CD4-positive, alpha-beta T cell (primary cell): ENCODE measurements around the gene UCK1. TPM values are rescaled to one million over a fixed set of nuclear protein-coding genes. Genes with fewer than 3 reads are reported as not detected.

Source experiments
- ATAC-seq: fragments of 200-7000 bp; cut with Tn5 transposase; one replicate; pipeline ENCODE4 v1.10.0; 2022; ENCODE audit warnings: mild to moderate bottlenecking; ENCODE audit not compliant: poor library complexity
- CTCF ChIA-PET: fragments of 350-600 bp; sonication (Branson Sonifier 250); formaldehyde crosslinking; loops from one replicate; lab custom pipeline; 2021; ENCODE audit warnings: antibody characterized with exemption, inconsistent platforms; lab: Charles Lee
- POLR2A ChIA-PET: fragments of 350-600 bp; sonication (Branson Sonifier 250); formaldehyde crosslinking; loops from one replicate; lab custom pipeline; 2021; ENCODE audit warnings: antibody characterized with exemption, inconsistent platforms; lab: Charles Lee
- DNase-seq, 14 experiments: peaks; one replicate each; pipeline ENCODE4 v3.0.0-alpha.2; 2013 to 2020; ENCODE audit warnings: mixed read lengths in 2 of 14
- H3K27ac ChIP-seq, 2 donors: one replicate each; pipeline versions ENCODE4 v1.5.1 to v1.7.0; 2013; ENCODE audit warnings: low read length in 2 of 2, low read depth in 1 of 2, mild to moderate bottlenecking in 1 of 2
- H3K27me3 ChIP-seq, 2 experiments: 1 replicate in 1 of 2; 2 replicates in 1 of 2; pipeline versions ENCODE4 v1.6.1 to v1.7.0; 2013; ENCODE audit warnings: low read length in 2 of 2, control low read depth in 1 of 2, mild to moderate bottlenecking in 1 of 2, moderate library complexity in 1 of 2; ENCODE audit not compliant: insufficient read depth in 2 of 2, control insufficient read depth in 1 of 2
- H3K36me3 ChIP-seq: one replicate; pipeline ENCODE4 v1.6.1; 2013; ENCODE audit warnings: low read length, control low read depth; ENCODE audit not compliant: insufficient read depth
- H3K4me1 ChIP-seq: one replicate; pipeline ENCODE4 v1.6.1; 2013; ENCODE audit warnings: low read length, control low read depth; ENCODE audit not compliant: insufficient read depth
- H3K4me3 ChIP-seq: one replicate; pipeline ENCODE4 v1.5.1; 2013; ENCODE audit warnings: mild to moderate bottlenecking, low read length, moderate library complexity
- H3K9me3 ChIP-seq, 2 experiments: 1 replicate in 1 of 2; 2 replicates in 1 of 2; pipeline versions ENCODE4 v1.6.1 to v1.7.0; 2013; ENCODE audit warnings: low read length in 2 of 2, mild to moderate bottlenecking in 2 of 2, control low read depth in 1 of 2, moderate library complexity in 1 of 2; ENCODE audit not compliant: control insufficient read depth in 1 of 2, insufficient read depth in 1 of 2
- H3K27ac Mint-ChIP-seq: one replicate; pipeline ENCODE4 v1.8.0; 2020; ENCODE audit warnings: mixed read lengths
- H3K27me3 Mint-ChIP-seq: one replicate; pipeline ENCODE4 v1.8.0; 2021; ENCODE audit warnings: mixed read lengths
- H3K36me3 Mint-ChIP-seq: one replicate; pipeline ENCODE4 v1.8.0; 2021; ENCODE audit warnings: low read depth, mixed read lengths
- H3K4me1 Mint-ChIP-seq: one replicate; pipeline ENCODE4 v1.8.0; 2021; ENCODE audit warnings: low read depth, mixed read lengths
- H3K4me3 Mint-ChIP-seq: one replicate; pipeline ENCODE4 v1.8.0; 2020; ENCODE audit warnings: mild to moderate bottlenecking, mixed read lengths
- H3K9me3 Mint-ChIP-seq: one replicate; pipeline ENCODE4 v1.8.0; 2020; ENCODE audit warnings: mixed read lengths
- intact Hi-C, 2 experiments: fragments of 100-400 bp; cut with DNase I in 1 of 2; cut with micrococcal nuclease in 1 of 2; formaldehyde crosslinking; loops; one replicate each; pipeline versions ENCODE4 v1.15.1 to v1.9.0; 2023 to 2025; cut with DNase I, micrococcal nuclease
- total RNA-seq, 174 experiments: library from RNA in 2 of 174; stranded (reverse) in 2 of 174; gene quantifications; one replicate each; pipeline ENCODE4 v1.2.3 and lab custom pipeline; 2021 to 2026
- TF ChIP-seq, protein P1 (sequence below): fragments of 200-600 bp; IDR thresholded peaks from one replicate; pipeline ENCODE4 v1.8.0; 2022; ENCODE audit warnings: antibody characterized with exemption, mild to moderate bottlenecking

The UCK1 gene
- total RNA-seq, 2 experiments from 2014 or later: 22.1 to 22.5 TPM

GRCh38 chr9:131480258-131480657, 50.8 kb downstream of the UCK1 start:
- Histone ChIP-seq H3K27ac (no peak overlapping the region), H3K27me3 (no peaks in the 10 kb centered on the region), H3K9me3 (no peaks in the 10 kb centered on the region), H3K4me3 (no peak overlapping the region), H3K4me1 (no peaks in the 10 kb centered on the region), H3K36me3 (peaks cover 96% of the 10 kb centered on the region)
- DNase-seq (no peak), ATAC-seq (no peak)
- no peak overlapping the region for H3K27ac Mint-ChIP-seq
- intact Hi-C loops: no loop called here
- ChIA-PET POLR2A (interaction anchor here (2.5 kb wide), 1 partner anchor 20 kb away, joined by 7 read pairs; no protein-coding TSS in a partner anchor), CTCF (interaction anchor here (0.6 to 0.8 kb wide), 2 partner anchors 131 to 391 kb away, joined by 3 read pairs; no protein-coding TSS in a partner anchor)
- no peaks in the 10 kb centered on the region for H3K9me3 Mint-ChIP-seq
- peaks cover 91% of the 10 kb centered on the region for H3K36me3 Mint-ChIP-seq
- no peak overlapping the region for H3K4me3 Mint-ChIP-seq
- peaks cover 6% of the 10 kb centered on the region for H3K4me1 Mint-ChIP-seq
- TF ChIP-seq, protein P1, sequence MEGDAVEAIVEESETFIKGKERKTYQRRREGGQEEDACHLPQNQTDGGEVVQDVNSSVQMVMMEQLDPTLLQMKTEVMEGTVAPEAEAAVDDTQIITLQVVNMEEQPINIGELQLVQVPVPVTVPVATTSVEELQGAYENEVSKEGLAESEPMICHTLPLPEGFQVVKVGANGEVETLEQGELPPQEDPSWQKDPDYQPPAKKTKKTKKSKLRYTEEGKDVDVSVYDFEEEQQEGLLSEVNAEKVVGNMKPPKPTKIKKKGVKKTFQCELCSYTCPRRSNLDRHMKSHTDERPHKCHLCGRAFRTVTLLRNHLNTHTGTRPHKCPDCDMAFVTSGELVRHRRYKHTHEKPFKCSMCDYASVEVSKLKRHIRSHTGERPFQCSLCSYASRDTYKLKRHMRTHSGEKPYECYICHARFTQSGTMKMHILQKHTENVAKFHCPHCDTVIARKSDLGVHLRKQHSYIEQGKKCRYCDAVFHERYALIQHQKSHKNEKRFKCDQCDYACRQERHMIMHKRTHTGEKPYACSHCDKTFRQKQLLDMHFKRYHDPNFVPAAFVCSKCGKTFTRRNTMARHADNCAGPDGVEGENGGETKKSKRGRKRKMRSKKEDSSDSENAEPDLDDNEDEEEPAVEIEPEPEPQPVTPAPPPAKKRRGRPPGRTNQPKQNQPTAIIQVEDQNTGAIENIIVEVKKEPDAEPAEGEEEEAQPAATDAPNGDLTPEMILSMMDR: no peak
- H3K27me3 Mint-ChIP-seq: no peaks in the 10 kb centered on the region

DNA sequence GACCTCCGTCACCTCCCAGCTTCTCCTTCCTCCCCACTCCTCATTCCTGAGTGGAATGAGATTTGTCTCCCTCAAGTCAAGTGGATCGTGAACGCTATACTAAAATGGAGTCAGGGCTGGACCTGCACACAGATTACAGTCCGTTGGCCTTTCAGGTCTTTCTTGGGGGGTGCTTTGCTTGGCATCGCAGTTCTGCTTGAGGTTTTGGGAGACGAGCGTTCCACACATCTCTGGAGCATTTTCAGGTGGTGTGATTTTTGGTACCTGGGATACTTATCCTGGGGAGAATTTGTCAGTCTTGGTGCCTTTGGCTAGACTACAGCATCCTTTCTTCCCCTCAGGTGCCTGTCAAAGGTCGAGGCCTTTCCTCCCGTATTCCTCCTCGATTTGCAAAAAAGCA, 52.2 kb downstream of the UCK1 start:
- ATAC-seq (no peak), DNase-seq (no peak)
- CTCF ChIA-PET: no interaction called here
- H3K36me3 Mint-ChIP-seq: peaks cover 90% of the 10 kb centered on the region
- H3K27ac Mint-ChIP-seq: no peak overlapping the region
- no peaks in the 10 kb centered on the region for H3K27me3 Mint-ChIP-seq
- no peak overlapping the region for H3K4me3 Mint-ChIP-seq
- Histone ChIP-seq H3K27me3 (no peaks in the 10 kb centered on the region), H3K9me3 (no peaks in the 10 kb centered on the region), H3K4me3 (no peak overlapping the region), H3K4me1 (no peaks in the 10 kb centered on the region), H3K27ac (no peak overlapping the region), H3K36me3 (peaks cover 96% of the 10 kb centered on the region)
- POLR2A ChIA-PET: interaction anchor here (1.2 kb wide), 1 partner anchor 106 kb away, joined by 3 read pairs; no protein-coding TSS in a partner anchor
- H3K9me3 Mint-ChIP-seq: no peaks in the 10 kb centered on the region
- TF ChIP-seq, protein P1: no peak
- intact Hi-C loops: loop anchor here (1.0 to 5.0 kb wide), 3 partner anchors 20 to 129 kb away; no protein-coding TSS in a partner anchor
- H3K4me1 Mint-ChIP-seq: peaks cover 6% of the 10 kb centered on the region

- TF ChIP-seq, protein P1: peak; percentile 65
- Mint-ChIP-seq H3K27me3 (no peaks in the 10 kb centered on the region), H3K36me3 (peaks cover 90% of the 10 kb centered on the region), H3K4me3 (no peak overlapping the region), H3K4me1 (peaks cover 6% of the 10 kb centered on the region), H3K27ac (peak overlapping the region; percentile 8), H3K9me3 (no peaks in the 10 kb centered on the region)
- H3K36me3 ChIP-seq: peaks cover 96% of the 10 kb centered on the region
- peak; percentile 65 for ATAC-seq
- no peak overlapping the region for H3K27ac ChIP-seq
- no peaks in the 10 kb centered on the region for H3K9me3 ChIP-seq
- H3K4me3 ChIP-seq: no peak overlapping the region
- intact Hi-C loops: loop anchor here (1.0 to 5.0 kb wide), 3 partner anchors 20 to 128 kb away; no protein-coding TSS in a partner anchor
- H3K4me1 ChIP-seq: no peaks in the 10 kb centered on the region
- CTCF ChIA-PET: no interaction called here
- POLR2A ChIA-PET: interaction anchor here (1.2 kb wide), 1 partner anchor 105 kb away, joined by 3 read pairs; no protein-coding TSS in a partner anchor
- no peaks in the 10 kb centered on the region for H3K27me3 ChIP-seq
- peak; percentile 40 to 76 (median 57) for DNase-seq
Observed at GRCh38 chr9:131478421-131478868, 52.6 kb downstream of the UCK1 start.
